ENCODE results near the gene KLF11. TPM values are rescaled to one million over a fixed set of nuclear protein-coding genes. Genes with fewer than 3 reads are reported as not detected.
"Not testable (repeated sequence)": the region's sequence is repeated elsewhere in the genome, so short reads cannot be mapped to it uniquely, and the experiment has no call there.

KLF11 gene
- polyA plus RNA-seq, 3 donors = 21.0 to 69.8 (median 25.3) TPM

GRCh38 chr2:10014418-10015190 lies 28.7 kb upstream of the KLF11 start:
- no peaks in the 10 kb centered on the region for H4K20me1 ChIP-seq (ENCODE audit: insufficient read depth, low read length)
- intact Hi-C loops (cut with micrococcal nuclease) = no loop called here
- Mint-ChIP-seq H3K4me3 (no peak overlapping the region), H3K27ac (no peak overlapping the region), H3K4me1 (peaks cover 18% of the 10 kb centered on the region), H3K27me3 (ENCODE audit: low read depth in 3 of 3) (peaks cover 3 to 14% (median 8%) of the 10 kb centered on the region in 3 donors), H3K36me3 (no peaks in the 10 kb centered on the region), H3K9me3 (peaks cover 0 to 12% (median 3%) of the 10 kb centered on the region in 7 donors)
- DNase-seq = no peak
- no peak overlapping the region for H3K4me2 ChIP-seq (replicated peaks; ENCODE audit: extremely low read depth, low read length, poor library complexity, severe bottlenecking)
- peaks cover 12 to 19% of the 10 kb centered on the region in 2 donors for H3K4me1 ChIP-seq (ENCODE audit: control insufficient read depth in 1 of 2, insufficient read depth in 2 of 2, low read length in 2 of 2)
- no peaks in the 10 kb centered on the region for H3K79me2 ChIP-seq (ENCODE audit: insufficient read depth, low read length)
- WGBS (ENCODE audit: insufficient coverage) = 95% methylated on average over 34 of the region's 42 CpGs
- H3K27me3 ChIP-seq (ENCODE audit: control insufficient read depth in 2 of 2, insufficient read depth in 2 of 2, low read length in 2 of 2) = no peaks in the 10 kb centered on the region
- no peak overlapping the region for H2AFZ ChIP-seq (ENCODE audit: insufficient read depth, low read depth, low read length, poor library complexity, severe bottlenecking)
- no peak for TF ChIP-seq CTCF (IDR thresholded peaks at IDR 0.05)
- no peak overlapping the region for H3K27ac ChIP-seq (ENCODE audit: low read depth in 1 of 2, low read length in 2 of 2)
- no peaks in the 10 kb centered on the region for H3K36me3 ChIP-seq (replicated peaks in 1 of 2; ENCODE audit: control insufficient read depth in 1 of 2, insufficient read depth in 2 of 2, low read length in 2 of 2)
- H3K9ac ChIP-seq (ENCODE audit: insufficient read depth, low read length, poor library complexity, severe bottlenecking) = no peak overlapping the region
- H3K9me3 ChIP-seq (replicated peaks in 1 of 2; ENCODE audit: control insufficient read depth in 1 of 2, insufficient read depth in 1 of 2, low read length in 2 of 2) = peaks cover 4 to 11% of the 10 kb centered on the region in 2 donors
- H3K4me3 ChIP-seq (replicated peaks in 1 of 3; ENCODE audit: low read depth in 2 of 3, low read length in 3 of 3) = no peak overlapping the region

GRCh38 chr2:10015376-10015989 lies 27.9 kb upstream of the KLF11 start:
- intact Hi-C loops (cut with micrococcal nuclease); H4K20me1 ChIP-seq (ENCODE audit: insufficient read depth, low read length); H3K9ac ChIP-seq (ENCODE audit: insufficient read depth, low read length, poor library complexity, severe bottlenecking); H2AFZ ChIP-seq (ENCODE audit: insufficient read depth, low read depth, low read length, poor library complexity, severe bottlenecking); H3K36me3 Mint-ChIP-seq; H3K27me3 Mint-ChIP-seq (ENCODE audit: low read depth in 3 of 3); H3K79me2 ChIP-seq (ENCODE audit: insufficient read depth, low read length); H3K27ac ChIP-seq (ENCODE audit: low read depth in 1 of 2, low read length in 2 of 2); H3K27ac Mint-ChIP-seq; H3K4me3 ChIP-seq (replicated peaks in 1 of 3; ENCODE audit: low read depth in 2 of 3, low read length in 3 of 3); H3K4me2 ChIP-seq (replicated peaks; ENCODE audit: extremely low read depth, low read length, poor library complexity, severe bottlenecking); H3K36me3 ChIP-seq (replicated peaks in 1 of 2; ENCODE audit: control insufficient read depth in 1 of 2, insufficient read depth in 2 of 2, low read length in 2 of 2); H3K4me3 Mint-ChIP-seq; DNase-seq; H3K27me3 ChIP-seq (ENCODE audit: control insufficient read depth in 2 of 2, insufficient read depth in 2 of 2, low read length in 2 of 2): not testable (repeated sequence)
- Histone ChIP-seq H3K9me3 (replicated peaks in 1 of 2; ENCODE audit: control insufficient read depth in 1 of 2, insufficient read depth in 1 of 2, low read length in 2 of 2) (peaks cover 4 to 11% of the 10 kb centered on the region in 2 donors), H3K4me1 (ENCODE audit: control insufficient read depth in 1 of 2, insufficient read depth in 2 of 2, low read length in 2 of 2) (peaks cover 21 to 28% of the 10 kb centered on the region in 2 donors)
- Mint-ChIP-seq H3K4me1 (peaks cover 26% of the 10 kb centered on the region), H3K9me3 (peaks cover 0 to 12% (median 3%) of the 10 kb centered on the region in 7 donors)
- WGBS (ENCODE audit: insufficient coverage) = 97% methylated on average over 25 of the region's 44 CpGs
